ENCODE results near the gene PPM1E. TPM values are rescaled to one million over a fixed set of nuclear protein-coding genes. Genes with fewer than 3 reads are reported as not detected.

Gene PPM1E
- total RNA-seq, 1 donor from 2014 or later, result 1.0 TPM

DNA sequence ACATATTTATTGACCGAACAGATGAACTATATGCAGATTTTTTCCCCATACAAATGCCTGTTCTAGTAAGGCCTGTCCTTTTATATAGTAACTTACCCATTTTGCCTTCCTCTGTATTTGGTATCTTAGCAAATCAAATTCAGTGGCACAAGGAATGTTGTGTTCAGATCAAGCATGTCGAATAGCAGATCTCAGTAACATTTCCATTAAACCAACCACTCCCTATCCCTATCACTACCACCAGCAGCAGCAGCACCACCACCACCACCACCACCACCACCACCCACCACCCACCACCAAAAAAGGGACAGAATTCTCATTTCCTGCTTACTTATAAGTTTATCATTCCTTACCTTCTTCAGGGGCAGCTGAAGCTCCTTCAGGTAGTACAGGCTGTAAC lies 256.3 kb downstream of the PPM1E start:
- Histone ChIP-seq H3K27me3 (ENCODE audit: control insufficient read depth in 3 of 3, insufficient read depth in 3 of 3, low read length in 3 of 3) (no peaks in the 10 kb centered on the region), H3K36me3 (ENCODE audit: control insufficient read depth in 3 of 3, insufficient read depth in 3 of 3, low read length in 3 of 3) (peaks cover 2 to 19% (median 11%) of the 10 kb centered on the region in 3 donors), H3K9ac (ENCODE audit: low read depth in 1 of 3, low read length in 3 of 3) (no peak overlapping the region), H3K4me3 (ENCODE audit: low read length in 3 of 3) (no peak overlapping the region), H3K9me3 (ENCODE audit: control insufficient read depth in 3 of 3, low read length in 3 of 3) (no peaks in the 10 kb centered on the region), H3K27ac (ENCODE audit: low read depth, low read length) (no peak overlapping the region), H3K4me1 (ENCODE audit: control insufficient read depth in 3 of 3, insufficient read depth in 3 of 3, low read length in 3 of 3) (no peaks in the 10 kb centered on the region)

GRCh38 chr17:59018019-59018418 lies 262.4 kb downstream of the PPM1E start:
- no peak overlapping the region for H3K4me3 ChIP-seq (ENCODE audit: low read length in 3 of 3)

DNA sequence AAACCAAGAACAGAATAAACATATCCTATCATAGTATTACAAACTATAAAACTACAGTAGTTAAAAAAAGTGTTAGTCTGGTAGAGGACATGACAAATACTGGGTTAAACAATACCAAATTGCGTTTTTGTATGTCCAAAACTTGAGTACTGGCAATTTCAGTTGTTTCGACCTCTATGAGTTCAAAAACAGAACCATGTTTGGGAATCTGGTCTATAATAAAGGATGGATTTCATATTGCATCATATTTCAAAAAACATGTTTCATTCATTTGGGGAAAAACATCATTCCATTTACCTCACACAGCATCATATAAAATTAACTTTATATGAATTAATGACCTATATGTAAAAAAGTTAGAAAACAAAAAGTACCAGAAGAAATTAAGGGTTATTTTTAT lies 269.3 kb downstream of the PPM1E start:
- H3K9ac ChIP-seq (ENCODE audit: low read depth in 1 of 3, low read length in 3 of 3), result no peak overlapping the region
- no peaks in the 10 kb centered on the region for H3K27me3 ChIP-seq (ENCODE audit: control insufficient read depth in 3 of 3, insufficient read depth in 3 of 3, low read length in 3 of 3)
- peaks cover 0 to 11% (median 8%) of the 10 kb centered on the region in 3 donors for H3K4me1 ChIP-seq (ENCODE audit: control insufficient read depth in 3 of 3, insufficient read depth in 3 of 3, low read length in 3 of 3)
- peaks cover 0 to 3% (median 0%) of the 10 kb centered on the region in 3 donors for H3K36me3 ChIP-seq (ENCODE audit: control insufficient read depth in 3 of 3, insufficient read depth in 3 of 3, low read length in 3 of 3)
- H3K4me3 ChIP-seq (ENCODE audit: low read length in 3 of 3), result no peak overlapping the region
- no peaks in the 10 kb centered on the region for H3K9me3 ChIP-seq (ENCODE audit: control insufficient read depth in 3 of 3, low read length in 3 of 3)
- H3K27ac ChIP-seq (ENCODE audit: low read depth, low read length), result no peak overlapping the region

More at GRCh38 chr17:59018019-59018418, 262.4 kb downstream of the PPM1E start:
- no peaks in the 10 kb centered on the region for H3K4me1 ChIP-seq (ENCODE audit: control insufficient read depth in 3 of 3, insufficient read depth in 3 of 3, low read length in 3 of 3)
- H3K9me3 ChIP-seq (ENCODE audit: control insufficient read depth in 3 of 3, low read length in 3 of 3), result no peaks in the 10 kb centered on the region
- H3K27me3 ChIP-seq (ENCODE audit: control insufficient read depth in 3 of 3, insufficient read depth in 3 of 3, low read length in 3 of 3), result no peaks in the 10 kb centered on the region
- H3K9ac ChIP-seq (ENCODE audit: low read depth in 1 of 3, low read length in 3 of 3), result no peak overlapping the region
- H3K36me3 ChIP-seq (ENCODE audit: control insufficient read depth in 3 of 3, insufficient read depth in 3 of 3, low read length in 3 of 3), result peaks cover 2 to 6% (median 3%) of the 10 kb centered on the region in 3 donors
- no peak overlapping the region for H3K27ac ChIP-seq (ENCODE audit: low read depth, low read length)

DNA sequence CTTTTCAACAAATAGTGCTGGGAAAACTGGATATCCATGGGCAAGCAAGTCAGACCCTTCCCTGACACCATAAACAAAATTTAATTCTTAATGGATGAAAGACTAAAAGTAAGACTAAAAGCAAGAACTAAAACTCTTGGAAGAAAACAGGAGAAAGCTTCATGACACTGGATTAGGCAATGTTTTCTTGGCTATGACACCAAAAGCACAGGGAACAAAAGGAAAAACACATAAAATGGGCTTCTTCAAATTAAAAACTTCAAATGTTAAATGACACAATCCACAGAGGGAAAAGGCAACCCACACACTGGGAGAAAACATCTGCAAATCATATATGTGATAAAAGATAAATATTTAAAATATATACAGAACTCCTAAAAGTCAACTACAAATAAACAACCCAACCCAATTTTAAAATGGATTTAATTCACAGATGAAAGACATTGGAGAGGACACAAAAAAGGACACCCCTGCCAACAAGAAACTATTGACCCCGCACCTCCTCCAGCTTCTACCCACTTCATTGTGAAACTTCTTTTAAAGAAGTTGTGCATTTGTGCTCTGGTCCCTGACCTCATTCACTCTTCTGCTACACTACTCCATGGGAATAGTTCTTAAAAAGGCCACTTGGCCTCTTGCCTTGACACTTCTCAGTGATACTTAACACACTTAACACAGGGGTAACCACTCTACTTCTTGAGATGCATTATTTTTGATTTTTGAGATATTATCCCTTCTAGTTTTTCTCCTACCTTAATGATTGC lies 270.7 kb downstream of the PPM1E start:
- Histone ChIP-seq H3K4me3 (ENCODE audit: low read length in 3 of 3) (no peak overlapping the region), H3K27me3 (ENCODE audit: control insufficient read depth in 3 of 3, insufficient read depth in 3 of 3, low read length in 3 of 3) (no peaks in the 10 kb centered on the region), H3K36me3 (ENCODE audit: control insufficient read depth in 3 of 3, insufficient read depth in 3 of 3, low read length in 3 of 3) (peaks cover 0 to 3% (median 0%) of the 10 kb centered on the region in 3 donors), H3K9ac (ENCODE audit: low read depth in 1 of 3, low read length in 3 of 3) (no peak overlapping the region), H3K27ac (ENCODE audit: low read depth, low read length) (peak overlapping the region; percentile 70), H3K9me3 (ENCODE audit: control insufficient read depth in 3 of 3, low read length in 3 of 3) (no peaks in the 10 kb centered on the region), H3K4me1 (ENCODE audit: control insufficient read depth in 3 of 3, insufficient read depth in 3 of 3, low read length in 3 of 3) (peaks cover 0 to 11% (median 8%) of the 10 kb centered on the region in 3 donors)

GRCh38 chr17:59027750-59028149 lies 272.1 kb downstream of the PPM1E start:
- H3K27ac ChIP-seq (ENCODE audit: low read depth, low read length), result peak overlapping the region; percentile 70
- peaks cover 0 to 11% (median 8%) of the 10 kb centered on the region in 3 donors for H3K4me1 ChIP-seq (ENCODE audit: control insufficient read depth in 3 of 3, insufficient read depth in 3 of 3, low read length in 3 of 3)
- H3K9ac ChIP-seq (ENCODE audit: low read depth in 1 of 3, low read length in 3 of 3), result peak overlapping the region in 2 of 3 donors; percentile 4 to 35
- peaks cover 0 to 3% (median 3%) of the 10 kb centered on the region in 3 donors for H3K36me3 ChIP-seq (ENCODE audit: control insufficient read depth in 3 of 3, insufficient read depth in 3 of 3, low read length in 3 of 3)
- peak overlapping the region in 1 of 3 donors; percentile 35 for H3K4me3 ChIP-seq (ENCODE audit: low read length in 3 of 3)
- H3K27me3 ChIP-seq (ENCODE audit: control insufficient read depth in 3 of 3, insufficient read depth in 3 of 3, low read length in 3 of 3), result no peaks in the 10 kb centered on the region
- no peaks in the 10 kb centered on the region for H3K9me3 ChIP-seq (ENCODE audit: control insufficient read depth in 3 of 3, low read length in 3 of 3)

DNA sequence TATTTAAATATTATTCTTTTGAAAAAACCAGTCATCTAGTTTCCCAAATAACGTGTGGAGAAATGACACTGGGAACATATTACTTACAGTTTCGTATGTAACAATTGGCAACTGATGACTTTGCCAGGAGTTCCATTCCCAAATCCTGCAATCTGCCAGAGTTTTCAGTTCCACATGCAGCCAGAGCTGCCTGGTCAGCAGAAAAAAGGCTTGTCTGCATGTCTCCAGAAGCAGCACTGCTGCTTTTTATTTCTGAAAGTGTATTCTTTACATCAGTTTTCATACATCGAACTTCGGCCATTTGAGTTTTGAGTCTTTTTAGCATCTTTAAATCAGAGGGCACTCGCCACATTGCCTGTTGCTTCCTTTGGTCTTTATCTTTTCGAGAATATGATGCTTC lies 272.7 kb downstream of the PPM1E start:
- H3K9me3 ChIP-seq (ENCODE audit: control insufficient read depth in 3 of 3, low read length in 3 of 3), result no peaks in the 10 kb centered on the region
- peaks cover 0 to 11% (median 8%) of the 10 kb centered on the region in 3 donors for H3K4me1 ChIP-seq (ENCODE audit: control insufficient read depth in 3 of 3, insufficient read depth in 3 of 3, low read length in 3 of 3)
- H3K27me3 ChIP-seq (ENCODE audit: control insufficient read depth in 3 of 3, insufficient read depth in 3 of 3, low read length in 3 of 3), result no peaks in the 10 kb centered on the region
- no peak overlapping the region for H3K27ac ChIP-seq (ENCODE audit: low read depth, low read length)
- H3K9ac ChIP-seq (ENCODE audit: low read depth in 1 of 3, low read length in 3 of 3), result peak overlapping the region in 1 of 3 donors; percentile 4
- no peak overlapping the region for H3K4me3 ChIP-seq (ENCODE audit: low read length in 3 of 3)
- H3K36me3 ChIP-seq (ENCODE audit: control insufficient read depth in 3 of 3, insufficient read depth in 3 of 3, low read length in 3 of 3), result peaks cover 0 to 3% (median 3%) of the 10 kb centered on the region in 3 donors

DNA sequence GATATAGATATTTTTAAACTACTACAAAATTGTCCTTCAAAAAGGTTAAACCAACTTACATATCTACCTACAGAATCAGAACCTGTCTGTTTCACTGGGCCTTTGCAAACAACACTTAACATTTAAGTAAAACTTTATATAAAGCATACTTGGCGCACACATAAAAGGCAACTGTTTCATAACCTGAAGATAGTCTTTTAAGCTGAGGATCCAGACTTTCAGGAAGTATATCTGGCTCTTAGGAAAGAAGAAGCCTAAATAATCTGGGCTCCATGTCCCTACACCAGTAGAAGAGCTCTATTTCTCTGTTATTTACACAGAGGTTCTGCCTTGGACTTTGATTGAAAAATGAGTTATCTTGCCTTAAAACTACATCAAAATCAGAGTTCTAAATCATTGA lies 275.2 kb downstream of the PPM1E start:
- Histone ChIP-seq H3K27ac (ENCODE audit: low read depth, low read length) (no peak overlapping the region), H3K27me3 (ENCODE audit: control insufficient read depth in 3 of 3, insufficient read depth in 3 of 3, low read length in 3 of 3) (no peaks in the 10 kb centered on the region), H3K36me3 (ENCODE audit: control insufficient read depth in 3 of 3, insufficient read depth in 3 of 3, low read length in 3 of 3) (peaks cover 0 to 4% (median 3%) of the 10 kb centered on the region in 3 donors)

More for the DNA sequence above, 275.2 kb downstream of the PPM1E start:
- H3K9ac ChIP-seq (ENCODE audit: low read depth in 1 of 3, low read length in 3 of 3), result no peak overlapping the region
- no peaks in the 10 kb centered on the region for H3K9me3 ChIP-seq (ENCODE audit: control insufficient read depth in 3 of 3, low read length in 3 of 3)
- H3K4me3 ChIP-seq (ENCODE audit: low read length in 3 of 3), result no peak overlapping the region
- H3K4me1 ChIP-seq (ENCODE audit: control insufficient read depth in 3 of 3, insufficient read depth in 3 of 3, low read length in 3 of 3), result peaks cover 0 to 11% (median 8%) of the 10 kb centered on the region in 3 donors

Small RNAs within 50 kb of the gene (small RNA-seq; reads per million reads assigned to genes)
- not detected for gene AC025521.1
- gene RF00017, result not detected
- gene RNU6-518P, result not detected

Other genes with a start within 250 kb of the PPM1E start
- 23.0 TPM for gene MTMR4, start 241.2 kb upstream of the PPM1E start, total RNA-seq
- under 0.01 TPM for gene TEX14, start 63.8 kb upstream of the PPM1E start, total RNA-seq
- gene RAD51C, start 63.3 kb upstream of the PPM1E start, total RNA-seq, result 26.6 TPM

All from skeletal muscle tissue (tissue), 5 donors.